ENCODE results near the gene SGK1.
"Not testable (repeated sequence)": the region's sequence is repeated elsewhere in the genome, so short reads cannot be mapped to it uniquely, and the experiment has no call there.

SGK1 gene

GRCh38 chr6:134303891-134304290 lies 14.0 kb downstream of the SGK1 start:
- DNase-seq (ENCODE audit: low read depth): no peak

GRCh38 chr6:134299236-134299635 lies 18.7 kb downstream of the SGK1 start:
- no peak for DNase-seq (ENCODE audit: low read depth)

DNA sequence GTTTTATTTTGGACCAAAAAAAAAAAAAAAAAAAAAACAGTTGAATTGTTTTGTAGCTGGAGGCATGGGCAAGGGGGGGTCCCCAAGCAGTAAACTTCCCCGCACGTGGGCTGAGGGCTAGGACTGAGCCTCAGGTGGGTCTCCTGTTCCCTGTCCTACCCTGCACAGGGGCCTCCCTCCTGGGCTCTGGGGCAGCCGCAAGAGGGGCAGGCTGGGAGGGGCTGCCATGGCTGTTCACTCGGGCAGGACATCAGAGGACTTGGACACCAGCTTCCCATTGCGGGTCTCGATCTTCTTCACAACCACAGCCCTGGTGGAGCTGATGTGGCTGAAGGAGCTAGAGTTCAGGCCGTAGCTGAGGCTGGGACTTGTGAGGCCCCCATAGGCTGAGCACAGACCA lies 21.1 kb downstream of the SGK1 start:
- DNase-seq (ENCODE audit: low read depth): no peak

- no peak for DNase-seq (ENCODE audit: low read depth)
These were observed 21.9 kb downstream of the SGK1 start for GRCh38 chr6:134295953-134296553.

DNA sequence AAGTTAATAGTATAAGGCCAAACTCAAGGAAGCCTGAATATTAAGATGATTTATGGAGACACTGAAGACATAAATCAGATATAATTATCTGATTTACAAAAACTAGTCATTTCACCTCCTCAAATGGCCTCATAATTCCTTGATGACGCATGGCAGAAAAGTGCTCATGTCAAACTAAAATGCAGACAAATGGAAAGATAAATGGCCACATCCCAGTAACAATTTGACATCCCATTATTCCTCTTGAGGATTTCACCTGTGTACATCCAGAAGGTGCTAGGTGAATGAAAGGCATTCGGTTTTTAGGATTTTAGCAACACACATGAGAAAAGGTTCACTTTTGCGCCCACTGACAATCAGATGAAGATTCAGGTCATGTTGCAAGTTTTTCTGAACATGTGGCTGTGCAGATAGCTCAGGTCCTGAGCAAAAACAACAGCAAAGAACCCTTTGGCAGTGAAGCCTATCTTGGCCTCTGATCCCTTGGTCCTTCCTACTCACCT lies 24.2 kb downstream of the SGK1 start:
- DNase-seq (ENCODE audit: low read depth): no peak

DNA sequence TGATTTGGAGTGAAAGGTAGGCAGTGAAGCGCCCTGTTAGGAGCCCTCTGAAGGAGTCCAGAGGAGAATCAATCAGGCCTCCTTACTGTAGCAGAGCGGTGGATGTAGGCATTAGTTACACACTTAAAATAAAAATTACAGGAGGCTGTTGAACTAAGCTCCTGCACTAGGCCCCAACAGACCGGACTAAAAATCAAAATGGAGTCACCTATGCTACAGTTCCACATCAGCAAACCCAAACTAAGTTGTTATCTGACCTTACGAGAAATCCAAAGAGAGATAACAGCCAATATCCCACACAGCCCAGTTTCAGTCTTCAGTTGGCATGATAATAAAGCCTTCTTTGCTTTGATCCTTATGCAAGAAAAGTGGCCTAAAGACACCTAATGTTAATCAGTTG lies 26.8 kb downstream of the SGK1 start:
- DNase-seq (ENCODE audit: low read depth): no peak

DNA sequence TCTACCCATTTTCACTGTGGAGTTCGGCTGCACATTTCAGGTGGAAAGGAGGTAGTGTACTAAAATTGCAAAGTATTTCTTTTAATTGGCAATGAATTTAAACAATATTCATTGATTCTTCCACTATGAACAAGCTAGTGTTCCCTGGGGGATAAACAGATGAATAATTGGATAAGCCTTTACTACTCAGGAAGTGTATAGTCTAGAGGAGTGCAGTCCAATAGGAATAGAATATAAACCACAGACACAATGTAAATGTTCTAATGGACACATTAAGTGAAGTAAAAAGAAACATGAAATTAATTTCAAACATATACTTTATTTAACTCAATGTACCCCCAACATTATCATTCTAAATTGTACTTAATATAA lies 28.7 kb downstream of the SGK1 start:
- DNase-seq (ENCODE audit: low read depth): no peak

GRCh38 chr6:134288538-134289203 lies 29.2 kb downstream of the SGK1 start:
- no peak for DNase-seq (ENCODE audit: low read depth)

DNA sequence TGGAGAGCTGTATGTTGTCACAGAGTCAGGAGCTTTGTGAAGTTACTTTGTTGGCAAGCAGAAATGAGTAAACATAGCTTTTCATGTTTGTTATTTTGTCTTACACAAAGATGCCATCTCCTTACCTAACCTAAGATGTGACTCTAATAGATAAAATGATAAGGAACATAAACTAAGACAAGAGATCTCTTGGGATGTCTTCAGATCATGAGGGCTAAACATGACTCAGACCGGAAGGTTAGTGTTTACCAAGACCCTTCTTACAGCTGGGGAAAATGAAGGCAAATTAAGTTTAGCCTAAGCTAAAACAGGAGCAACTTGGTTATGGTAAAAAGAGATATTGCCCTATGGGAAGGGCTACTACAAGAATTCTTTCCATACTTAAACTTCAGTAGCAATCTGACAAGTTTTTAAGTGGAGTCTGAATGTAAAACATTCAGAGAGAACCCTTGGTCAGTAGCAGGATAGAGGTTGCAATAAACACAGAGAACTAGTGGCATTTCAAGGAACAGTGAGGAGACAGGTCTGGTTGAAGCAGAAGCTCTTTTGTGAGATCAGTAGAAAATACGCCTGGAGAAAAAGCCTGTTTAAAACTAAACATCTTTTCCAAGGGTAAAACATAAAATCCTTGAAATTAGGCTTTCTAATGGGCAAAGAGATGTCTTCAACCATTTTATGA lies 29.9 kb downstream of the SGK1 start:
- no peak for DNase-seq (ENCODE audit: low read depth)

- no peak for DNase-seq (ENCODE audit: low read depth)
These were observed 35.1 kb downstream of the SGK1 start for GRCh38 chr6:134282816-134283215.

DNA sequence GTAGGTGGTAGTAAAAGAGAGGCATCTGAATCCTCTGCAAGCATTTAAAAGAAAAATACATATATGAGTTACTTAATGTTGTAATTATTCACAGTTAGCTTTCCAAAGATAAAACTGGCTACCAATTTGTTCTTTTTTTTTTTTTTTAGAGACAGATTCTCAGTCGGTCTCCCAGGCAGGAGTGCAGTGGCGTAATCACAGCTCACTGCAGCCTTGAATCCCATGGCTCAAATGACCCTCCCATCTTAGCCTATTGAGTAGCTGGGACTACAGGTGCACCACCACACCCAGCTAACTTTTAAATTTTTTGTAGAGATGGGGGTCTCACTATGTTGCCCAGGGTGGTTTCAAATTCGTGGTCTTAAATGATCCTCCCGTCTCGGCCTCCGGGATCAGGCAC lies 36.5 kb downstream of the SGK1 start:
- no peak for DNase-seq (ENCODE audit: low read depth)

DNA sequence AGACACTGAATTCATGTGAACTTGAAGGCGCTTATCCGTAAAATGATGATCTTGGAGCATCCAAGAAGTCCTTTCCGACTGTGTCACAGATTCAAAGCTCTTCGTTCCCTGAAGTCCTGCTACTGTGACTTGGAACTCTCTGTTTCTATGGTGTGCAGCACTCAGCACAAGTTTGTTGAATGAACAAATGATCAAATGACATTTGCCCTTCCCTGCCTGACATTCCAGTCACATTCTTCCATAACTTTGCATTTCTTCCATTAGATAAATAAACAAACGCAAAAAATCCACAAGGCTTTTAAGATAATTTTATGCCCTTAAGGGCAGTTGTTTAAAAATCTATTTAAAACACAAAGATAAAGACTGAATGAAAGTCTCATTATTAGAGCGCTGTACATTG lies 39.9 kb downstream of the SGK1 start:
- no peak for DNase-seq (ENCODE audit: low read depth)

GRCh38 chr6:134276891-134277377 lies 41.0 kb downstream of the SGK1 start:
- not testable (repeated sequence) for DNase-seq (ENCODE audit: low read depth)

GRCh38 chr6:134272374-134272773 lies 45.5 kb downstream of the SGK1 start:
- DNase-seq (ENCODE audit: low read depth): no peak

DNA sequence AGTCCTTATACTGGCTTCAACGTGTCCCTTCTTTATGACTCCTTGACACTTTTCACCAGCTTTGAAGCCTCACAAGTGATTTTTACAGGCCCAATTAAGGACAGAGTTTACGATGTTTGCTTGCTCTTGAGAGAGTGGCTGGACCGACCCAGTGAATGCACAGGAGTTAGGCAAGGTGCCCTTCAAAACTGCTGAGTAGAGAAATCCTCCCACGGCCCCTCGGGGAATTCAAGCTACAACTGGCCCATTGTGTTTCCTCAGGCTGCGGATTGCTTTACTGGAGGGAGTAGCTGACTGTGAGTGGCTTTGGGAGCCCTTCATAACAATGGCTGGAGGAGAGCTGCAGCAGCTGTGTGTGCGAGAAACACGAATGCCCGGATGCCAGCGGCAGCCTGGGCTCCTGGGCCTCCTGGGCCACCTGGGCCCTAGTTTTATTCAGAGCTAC lies 50.0 kb downstream of the SGK1 start:
- no peak for DNase-seq (ENCODE audit: low read depth)

DNA sequence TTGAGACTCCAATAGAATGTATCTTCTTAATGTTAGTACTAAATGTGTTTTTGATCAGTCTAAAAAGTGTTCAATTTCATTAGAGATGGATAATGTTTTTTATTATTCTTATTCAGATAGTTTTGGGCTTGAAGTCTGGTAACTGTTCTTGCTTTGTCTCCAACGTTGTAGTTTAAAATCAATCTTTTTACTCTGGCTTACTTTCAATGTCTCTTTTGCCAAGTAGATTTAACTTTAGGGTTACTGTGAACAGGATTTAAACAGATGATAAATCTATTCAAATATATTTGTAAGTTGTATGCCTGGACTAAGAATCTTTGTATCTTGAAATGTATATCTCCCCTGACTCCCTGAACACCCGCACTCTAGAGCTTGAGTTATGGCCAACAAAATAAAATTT lies 51.1 kb downstream of the SGK1 start:
- DNase-seq (ENCODE audit: low read depth): no peak

DNA sequence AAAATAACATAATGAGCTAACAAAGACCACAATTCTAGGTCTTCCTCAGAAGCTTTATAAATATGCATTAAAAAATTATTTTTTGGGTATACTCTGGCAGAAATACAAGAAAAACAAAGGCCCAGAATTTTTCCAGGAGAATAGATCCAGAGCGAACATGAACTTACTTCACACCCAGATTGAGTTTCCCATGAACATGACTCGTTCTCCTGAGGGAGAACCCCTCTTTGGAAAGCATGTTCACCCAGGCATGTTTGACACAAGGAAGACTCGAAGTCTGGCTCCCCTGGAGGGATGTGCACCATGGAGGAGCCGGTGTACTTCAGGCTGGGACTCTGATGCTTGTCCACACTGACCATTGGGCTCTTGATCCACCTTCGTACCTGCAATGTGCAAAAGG lies 56.1 kb downstream of the SGK1 start:
- no peak for DNase-seq (ENCODE audit: low read depth)

DNA sequence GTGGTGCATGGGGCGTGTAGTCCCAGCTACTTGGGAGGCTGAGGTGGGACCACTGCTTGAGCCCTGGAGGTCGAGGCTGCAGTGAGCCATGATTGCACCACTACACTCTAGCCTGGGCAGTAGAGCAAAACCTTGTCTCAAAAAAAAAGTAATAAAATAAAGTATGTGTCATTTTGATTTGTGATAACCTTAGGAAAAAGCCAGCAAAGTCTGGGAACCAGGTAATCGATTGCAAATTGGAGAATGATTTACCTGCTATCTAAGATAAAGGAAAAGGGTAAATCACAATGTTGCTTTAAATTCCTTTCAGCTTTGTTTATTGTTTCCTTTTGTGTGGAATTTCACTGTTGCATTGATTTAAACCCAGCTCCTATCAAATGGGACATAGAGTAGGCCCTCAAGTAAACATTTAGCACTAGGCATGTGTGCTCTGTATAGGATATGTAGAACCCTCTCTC lies 59.0 kb downstream of the SGK1 start:
- DNase-seq (ENCODE audit: low read depth): no peak

GRCh38 chr6:134257516-134257915 lies 60.4 kb downstream of the SGK1 start:
- DNase-seq (ENCODE audit: low read depth): no peak

DNA sequence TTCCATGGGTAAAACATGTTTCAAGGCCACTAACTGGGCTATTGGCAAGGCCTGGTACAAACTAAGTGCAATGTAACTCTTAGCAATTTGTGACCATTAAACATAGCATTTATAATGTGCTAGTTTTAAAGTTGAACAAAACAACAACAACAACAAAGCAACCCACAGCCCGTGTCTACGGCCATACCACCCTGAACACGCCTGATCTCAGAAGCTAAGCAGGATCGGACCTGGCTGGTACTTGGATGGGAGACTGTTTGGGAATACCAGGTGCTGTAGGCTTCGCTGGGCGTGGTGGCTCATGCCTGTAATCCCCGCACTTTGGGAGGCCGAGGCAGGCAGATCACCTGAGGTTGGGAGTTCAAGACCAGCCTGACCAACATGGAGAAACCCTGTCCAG lies 61.0 kb downstream of the SGK1 start:
- DNase-seq (ENCODE audit: low read depth): no peak

GRCh38 chr6:134255280-134255679 lies 62.6 kb downstream of the SGK1 start:
- DNase-seq (ENCODE audit: low read depth): not testable (repeated sequence)

GRCh38 chr6:134254118-134254517 lies 63.8 kb downstream of the SGK1 start:
- DNase-seq (ENCODE audit: low read depth): no peak

- no peak for DNase-seq (ENCODE audit: low read depth)
These were observed 64.2 kb downstream of the SGK1 start for GRCh38 chr6:134253681-134254080.
